HepG2 (cell line): ENCODE measurements around the gene LRRC8E.

ENCODE experiments used
- ATF3 ChIP-seq: sonication (generic); formaldehyde crosslinking; IDR thresholded peaks from 2 replicates; pipeline ENCODE4 v1.4.0; 2020; ENCODE audit warnings: missing genetic modification reagents
- CTCF ChIP-seq: sonication (generic); formaldehyde crosslinking; IDR thresholded peaks from 2 replicates; pipeline ENCODE4 v1.5.0; 2020; ENCODE audit warnings: mild to moderate bottlenecking, missing genetic modification reagents, moderate library complexity
- POLR2A ChIP-seq, 2 experiments: IDR thresholded peaks; 2 replicates each; pipeline ENCODE4 v1.6.1; 2011; ENCODE audit warnings: low read depth in 2 of 2, low read length in 2 of 2, mild to moderate bottlenecking in 1 of 2, moderate library complexity in 1 of 2; ENCODE audit not compliant: insufficient read depth in 1 of 2
- SNAI1 ChIP-seq: sonication (generic); formaldehyde crosslinking; IDR thresholded peaks from 2 replicates; pipeline ENCODE4 v1.5.0; 2020; ENCODE audit warnings: mild to moderate bottlenecking, missing genetic modification reagents, borderline replicate concordance
- SRSF4 ChIP-seq: fragments of 200-400 bp; formaldehyde crosslinking; IDR thresholded peaks from one replicate; pipeline ENCODE4 v1.6.1; 2018; ENCODE audit warnings: mild to moderate bottlenecking, low read depth, low read length, moderate library complexity; ENCODE audit not compliant: poor library complexity, severe bottlenecking
- TAF15 ChIP-seq: fragments of 200-400 bp; formaldehyde crosslinking; IDR thresholded peaks from one replicate; pipeline ENCODE4 v1.6.1; 2018; ENCODE audit warnings: mild to moderate bottlenecking, low read depth, low read length; ENCODE audit not compliant: poor library complexity, severe bottlenecking
- ZBTB33 ChIP-seq: sonication (generic); formaldehyde crosslinking; IDR thresholded peaks from 2 replicates; pipeline ENCODE4 v1.4.0; 2020; ENCODE audit warnings: missing genetic modification reagents
- ZNF251 ChIP-seq: sonication (generic); formaldehyde crosslinking; IDR thresholded peaks from 2 replicates; pipeline ENCODE4 v1.9.0; 2021; ENCODE audit warnings: mild to moderate bottlenecking, missing genetic modification reagents
- ZNF282 ChIP-seq: fragments of 450-650 bp; IDR thresholded peaks from 2 replicates; pipeline ENCODE4 v1.6.1; 2018; ENCODE audit not compliant: partially characterized antibody
- TF ChIP-seq, protein P1 (sequence below): sonication (generic); formaldehyde crosslinking; IDR thresholded peaks from 2 replicates; pipeline ENCODE4 v1.4.0; 2020; ENCODE audit warnings: missing genetic modification reagents
- TF ChIP-seq, protein P2 (sequence below): sonication (generic); formaldehyde crosslinking; IDR thresholded peaks from 2 replicates; pipeline ENCODE4 v1.5.0; 2020; ENCODE audit warnings: missing genetic modification reagents, mild to moderate bottlenecking, borderline replicate concordance

DNA sequence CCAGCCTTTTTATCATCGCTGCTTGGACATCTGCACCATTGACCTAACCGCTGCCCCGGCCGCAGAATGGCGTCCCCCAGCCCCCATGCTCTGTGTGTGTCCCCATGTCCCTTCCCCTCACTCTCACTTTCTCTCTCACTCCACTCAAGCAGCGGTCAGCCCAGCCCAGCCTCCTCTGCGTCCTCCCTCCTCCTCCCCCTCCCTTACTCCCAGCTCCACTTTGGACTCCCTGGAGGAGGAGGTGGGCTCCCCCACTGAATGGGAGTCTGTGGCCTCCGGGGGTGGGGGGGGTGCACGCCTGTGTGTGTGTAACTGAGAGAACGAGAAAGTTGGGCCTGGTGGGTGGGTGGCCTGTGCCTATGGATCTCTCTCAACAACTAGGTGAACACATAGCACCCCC lies 17.5 kb downstream of the LRRC8E start:
- TF ChIP-seq CTCF (CRISPR knock-in tag) (no peak), SNAI1 (CRISPR knock-in tag) (no peak), POLR2A (IDR thresholded peaks at IDR 0.05; ENCODE audit: insufficient read depth in 1 of 2, low read depth in 2 of 2, low read length in 2 of 2) (no peak), SRSF4 (no peak), ATF3 (no peak), ZBTB33 (no peak), TAF15 (no peak), ZNF282 (no peak), ZNF251 (CRISPR knock-in tag) (no peak)
- TF ChIP-seq, protein P1, sequence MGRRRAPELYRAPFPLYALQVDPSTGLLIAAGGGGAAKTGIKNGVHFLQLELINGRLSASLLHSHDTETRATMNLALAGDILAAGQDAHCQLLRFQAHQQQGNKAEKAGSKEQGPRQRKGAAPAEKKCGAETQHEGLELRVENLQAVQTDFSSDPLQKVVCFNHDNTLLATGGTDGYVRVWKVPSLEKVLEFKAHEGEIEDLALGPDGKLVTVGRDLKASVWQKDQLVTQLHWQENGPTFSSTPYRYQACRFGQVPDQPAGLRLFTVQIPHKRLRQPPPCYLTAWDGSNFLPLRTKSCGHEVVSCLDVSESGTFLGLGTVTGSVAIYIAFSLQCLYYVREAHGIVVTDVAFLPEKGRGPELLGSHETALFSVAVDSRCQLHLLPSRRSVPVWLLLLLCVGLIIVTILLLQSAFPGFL (CRISPR knock-in tag) = no peak
- TF ChIP-seq, protein P2, sequence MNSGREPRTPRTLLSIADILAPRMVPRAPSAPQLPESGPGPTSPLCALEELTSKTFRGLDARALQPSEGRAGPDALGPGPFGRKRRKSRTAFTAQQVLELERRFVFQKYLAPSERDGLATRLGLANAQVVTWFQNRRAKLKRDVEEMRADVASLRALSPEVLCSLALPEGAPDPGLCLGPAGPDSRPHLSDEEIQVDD (CRISPR knock-in tag) = no peak
